GM19023 (cell line): Measurements from ENCODE around the gene ULK4.

Source experiments
- ATAC-seq: cut with Tn5 transposase; IDR thresholded peaks from one replicate; pipeline ENCODE4 v1.9.1; 2021; ENCODE audit warnings: mild to moderate bottlenecking, moderate library complexity; ENCODE audit not compliant: unreplicated experiment

ULK4 gene

DNA sequence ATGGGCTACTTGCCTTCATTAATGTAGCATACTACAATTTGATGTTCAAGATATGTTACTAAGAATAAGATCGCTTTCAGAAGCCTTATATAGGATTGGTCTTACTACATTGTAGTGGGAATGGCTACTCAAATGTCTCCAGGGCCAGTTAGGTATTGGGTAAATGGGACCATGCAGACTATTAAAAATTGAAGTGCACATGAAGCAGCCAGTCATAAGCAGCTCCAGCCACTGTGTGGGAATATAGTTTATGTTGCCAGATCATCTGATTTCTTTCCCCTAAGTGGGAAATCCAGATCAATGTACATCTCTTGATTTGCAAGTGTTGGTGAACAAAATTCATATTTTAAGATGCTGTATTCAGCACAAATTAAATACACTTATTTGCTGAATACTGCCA is 757.5 kb downstream of the ULK4 start:
- ATAC-seq = no peak

DNA sequence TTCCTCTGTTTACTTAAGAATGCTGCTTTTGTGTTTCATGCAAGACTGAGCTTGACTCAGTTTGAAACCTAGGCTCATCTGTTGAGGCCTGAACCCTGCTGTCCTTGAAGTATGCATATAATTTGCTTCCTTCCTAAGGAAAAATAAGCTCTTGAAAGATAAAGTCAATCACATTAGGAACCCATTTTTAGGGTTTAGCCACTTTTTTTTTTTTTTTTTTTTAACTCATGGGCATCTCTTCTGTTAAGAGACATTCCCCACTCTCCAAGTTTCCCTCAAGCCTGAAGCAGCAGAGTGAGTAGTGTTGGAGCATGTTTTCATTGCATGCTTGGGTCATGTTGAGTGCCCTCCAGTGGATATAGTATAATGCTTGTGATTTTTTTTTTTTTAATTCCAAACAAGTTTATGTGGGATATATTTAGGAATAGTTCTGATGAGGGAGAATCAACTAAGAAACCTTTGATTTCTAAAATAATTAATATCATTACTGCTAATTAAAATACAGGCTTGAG is 759.0 kb downstream of the ULK4 start:
- no peak for ATAC-seq

DNA sequence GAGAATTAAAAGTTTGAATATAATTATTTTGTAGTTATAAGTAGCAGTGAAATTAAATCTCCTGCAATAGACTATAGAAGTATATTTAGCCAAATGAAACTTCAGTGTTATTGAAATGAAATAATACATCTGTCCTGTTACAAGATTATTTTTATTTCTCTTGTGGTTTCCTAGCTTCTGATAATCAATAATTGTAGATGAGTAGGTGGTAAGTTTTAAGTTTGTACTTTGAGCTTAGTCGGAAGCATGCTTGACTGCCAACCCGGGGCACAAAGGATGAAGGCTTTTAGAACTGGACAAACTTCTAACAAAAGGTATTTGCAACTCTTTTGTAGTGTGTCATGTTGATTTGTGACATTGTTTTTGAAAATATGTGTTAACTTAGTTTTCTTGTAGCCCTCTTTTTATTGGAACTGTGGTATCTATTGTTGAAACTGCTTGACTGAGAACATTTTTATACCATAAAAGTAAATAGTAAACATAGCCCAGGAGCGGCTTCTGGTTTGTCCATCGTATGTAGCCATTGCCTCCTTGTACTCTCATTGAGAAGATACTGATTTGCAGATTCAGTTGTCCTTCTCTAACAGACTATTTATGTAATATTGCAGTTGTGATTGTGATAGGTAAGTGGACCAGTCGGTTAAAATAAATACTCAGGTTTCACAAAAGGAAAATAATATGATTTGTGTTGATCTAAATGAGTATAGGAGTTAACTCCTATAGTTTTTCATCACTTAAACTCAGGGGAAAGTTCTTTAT is 759.6 kb downstream of the ULK4 start:
- ATAC-seq = no peak

DNA sequence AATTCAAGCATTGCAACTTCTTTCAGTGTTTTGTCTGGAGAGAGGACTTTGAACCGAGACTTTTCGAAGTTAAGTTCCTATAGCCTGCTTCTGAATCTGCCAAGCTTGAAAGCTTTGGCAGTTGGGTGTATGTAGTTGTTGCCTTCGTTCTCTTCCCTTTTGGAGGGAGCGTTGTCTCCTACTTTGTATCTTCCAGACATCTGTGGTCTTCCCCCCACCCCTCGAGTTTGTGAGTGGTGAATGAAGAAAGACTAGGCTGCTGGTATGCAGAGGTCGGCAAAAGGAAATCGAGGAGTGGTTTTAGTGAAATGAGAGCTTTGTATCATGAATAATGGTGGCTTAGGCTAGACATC is 761.3 kb downstream of the ULK4 start:
- ATAC-seq = no peak

DNA sequence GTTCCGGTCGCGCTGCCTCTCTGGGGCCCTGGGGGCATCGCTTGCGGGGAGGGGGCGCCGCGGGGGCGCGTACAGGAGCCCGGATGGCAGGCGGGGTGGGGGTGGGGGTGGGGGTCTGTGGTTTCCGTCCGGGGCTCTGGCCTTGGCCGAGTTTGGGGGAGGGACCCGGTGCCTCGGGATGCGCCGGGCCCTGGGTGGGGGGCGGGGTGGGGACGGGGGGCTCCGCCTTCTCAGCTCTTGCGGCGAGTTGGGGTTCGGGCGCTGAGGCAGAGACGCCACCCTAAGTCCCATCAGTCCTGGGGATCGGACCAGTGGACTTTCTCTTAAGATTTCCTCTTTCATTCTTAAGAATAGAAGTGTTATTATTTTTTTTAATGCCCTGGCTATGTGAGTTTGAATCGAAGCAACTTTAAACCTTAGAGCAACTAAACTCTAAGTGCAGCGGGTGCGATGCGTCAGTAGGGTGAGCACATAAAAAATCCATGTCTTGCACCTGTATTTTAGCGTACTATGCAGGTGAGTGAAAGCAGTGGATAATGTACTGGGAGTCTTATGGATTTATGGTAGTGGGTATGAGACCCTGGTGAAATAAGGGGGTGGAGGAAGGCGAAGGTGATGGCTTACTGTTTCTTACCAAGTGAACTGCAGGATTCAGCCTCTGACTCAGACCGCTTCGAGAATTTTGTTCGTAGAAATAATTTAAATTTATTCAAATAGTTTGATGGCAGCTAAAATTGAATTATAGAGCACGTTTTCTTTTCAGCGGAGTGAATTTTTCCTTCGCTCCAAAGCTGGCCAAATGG is 761.8 kb downstream of the ULK4 start:
- peak; percentile 11 for ATAC-seq

DNA sequence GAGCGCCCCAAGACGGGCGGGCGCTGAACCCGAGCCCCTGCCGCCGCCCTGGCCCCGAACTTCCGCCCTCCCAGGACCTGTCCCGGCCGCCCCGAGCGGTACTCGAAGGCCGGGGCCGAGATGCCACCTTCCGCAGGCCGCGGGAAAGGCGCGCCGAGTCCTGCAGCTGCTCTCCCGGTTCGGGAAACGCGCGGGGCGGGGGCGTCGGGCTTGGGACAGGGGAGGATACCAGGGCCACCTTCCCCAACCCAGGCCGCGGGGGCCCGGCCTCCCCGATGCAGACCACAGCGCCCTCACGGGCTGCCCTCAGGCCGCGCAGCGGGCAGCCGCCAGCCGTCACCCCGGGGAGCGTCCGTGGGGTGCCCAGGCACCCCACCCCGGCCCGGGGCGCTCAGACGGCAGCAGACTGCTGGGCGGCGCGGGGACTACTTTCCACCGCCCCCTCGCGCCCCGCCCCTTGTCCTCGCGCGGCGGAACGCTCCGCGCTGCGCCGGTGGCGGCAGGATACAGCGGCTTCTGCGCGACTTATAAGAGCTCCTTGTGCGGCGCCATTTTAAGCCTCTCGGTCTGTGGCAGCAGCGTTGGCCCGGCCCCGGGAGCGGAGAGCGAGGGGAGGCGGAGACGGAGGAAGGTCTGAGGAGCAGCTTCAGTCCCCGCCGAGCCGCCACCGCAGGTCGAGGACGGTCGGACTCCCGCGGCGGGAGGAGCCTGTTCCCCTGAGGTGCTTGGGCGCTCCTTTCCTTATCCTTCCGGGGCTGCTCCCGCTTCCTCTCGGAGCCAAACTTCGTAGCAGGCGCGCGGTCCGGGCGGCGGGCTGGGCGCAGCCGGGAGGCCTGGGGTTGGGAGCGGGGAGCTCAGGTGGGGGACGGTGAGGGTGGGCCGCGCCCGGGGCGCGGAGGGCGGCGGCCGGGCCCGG is 762.7 kb downstream of the ULK4 start, which contains the start of gene CTNNB1:
TSS of gene CTNNB1 (plus strand) at position 556 of the 916 bp plus-strand sequence. CDS start 24,564 bp downstream, outside the sequence.
- peak; percentile 74 for ATAC-seq

DNA sequence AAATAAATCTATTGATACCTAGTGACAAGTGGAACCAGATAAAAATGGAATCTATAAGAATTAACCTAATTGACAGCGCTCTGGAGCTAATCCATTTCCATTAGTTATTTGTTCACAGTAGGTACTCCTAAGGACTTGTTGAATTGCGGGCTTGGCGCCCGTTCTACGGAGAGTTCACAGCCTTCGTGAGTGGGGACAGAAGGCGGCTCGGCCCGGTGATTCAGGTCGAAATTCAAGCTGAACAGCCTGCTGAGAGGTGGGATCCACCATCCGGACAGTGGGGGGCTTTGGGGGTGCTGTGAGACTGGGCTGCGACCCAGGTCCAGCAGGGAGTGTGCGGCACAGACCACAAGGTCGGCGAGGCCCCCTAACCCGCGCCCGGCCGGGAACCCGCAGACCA is 763.4 kb downstream of the ULK4 start:
- peak; percentile 0 for ATAC-seq

DNA sequence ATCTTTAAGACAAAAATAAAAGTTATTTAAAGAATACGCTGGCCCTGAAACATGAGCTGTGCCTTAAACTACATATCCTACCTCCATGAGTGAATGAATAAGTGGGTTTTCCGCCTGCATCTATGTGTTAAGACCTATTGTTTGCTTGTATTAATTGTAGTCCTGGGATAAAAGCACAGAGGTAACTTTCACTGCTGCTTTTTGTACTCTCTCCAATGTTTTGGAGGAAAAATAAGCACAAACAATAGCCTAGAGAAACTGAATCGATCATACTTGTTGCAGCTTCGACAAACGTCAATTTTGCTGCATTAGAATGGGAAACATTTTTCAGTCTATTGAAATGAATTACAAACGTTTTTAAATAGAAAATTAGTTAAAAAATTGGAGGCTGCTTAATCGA is 763.9 kb downstream of the ULK4 start:
- ATAC-seq = no peak
